NCI-H1436 (cell line): ENCODE measurements around the gene ZG16B.

ENCODE experiments used
- DNase-seq: peaks from one replicate; lab custom pipeline; 2025; lab: John Stamatoyannopoulos, UW

The ZG16B gene

DNA sequence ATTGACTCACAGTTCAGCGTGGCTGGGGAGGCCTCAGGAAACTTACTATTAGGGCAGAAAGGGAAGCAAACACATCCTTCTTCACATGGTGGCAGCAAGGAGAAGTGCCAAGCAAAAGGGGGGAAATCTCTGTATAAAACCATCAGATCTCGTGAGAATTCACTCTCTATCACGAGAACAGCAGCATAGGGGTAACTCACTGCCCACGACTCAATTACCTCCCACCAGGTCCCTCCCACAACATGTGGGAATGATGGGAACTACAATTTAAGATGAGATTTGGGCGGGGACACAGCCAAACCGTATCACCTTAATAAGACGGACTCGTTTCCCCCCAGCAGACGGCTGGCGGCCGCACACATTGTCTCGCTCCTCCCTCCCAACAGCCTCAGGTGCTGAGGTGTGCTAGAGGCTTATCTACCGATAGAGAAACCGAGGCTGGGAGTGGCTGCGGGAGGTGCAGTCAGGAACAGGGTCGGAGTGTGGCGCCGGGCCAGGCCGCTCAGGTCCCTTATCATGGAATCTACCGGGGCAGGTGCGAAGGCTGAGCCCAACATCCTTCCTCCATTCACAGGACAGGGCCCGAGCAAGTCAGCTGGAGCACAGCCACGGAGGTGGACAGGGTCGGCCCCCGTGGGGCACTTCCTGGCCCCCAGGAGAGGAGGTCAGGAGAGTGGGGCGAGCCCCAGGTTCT, 4.9 kb upstream of the ZG16B start:
- DNase-seq, result no peak

DNA sequence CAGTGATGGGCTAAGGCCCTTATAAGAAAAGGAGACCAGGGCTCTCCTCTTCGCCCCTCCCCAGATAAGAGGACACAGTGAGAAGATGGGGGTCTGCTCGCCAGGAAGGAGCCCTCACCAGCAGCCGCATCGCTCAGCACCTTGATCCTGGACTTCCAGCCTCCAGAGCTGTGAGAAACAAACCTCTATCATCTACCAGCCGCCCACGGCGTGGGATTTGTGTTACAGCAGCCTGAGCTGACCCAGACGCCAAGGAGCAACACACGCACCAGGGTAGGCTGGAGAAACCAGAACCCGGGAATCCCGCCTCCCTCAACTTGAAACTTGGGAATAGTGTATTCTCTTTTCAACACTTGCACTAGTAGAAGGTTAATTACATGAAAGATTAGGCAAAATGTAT, 4.2 kb upstream of the ZG16B start:
- no peak for DNase-seq

DNA sequence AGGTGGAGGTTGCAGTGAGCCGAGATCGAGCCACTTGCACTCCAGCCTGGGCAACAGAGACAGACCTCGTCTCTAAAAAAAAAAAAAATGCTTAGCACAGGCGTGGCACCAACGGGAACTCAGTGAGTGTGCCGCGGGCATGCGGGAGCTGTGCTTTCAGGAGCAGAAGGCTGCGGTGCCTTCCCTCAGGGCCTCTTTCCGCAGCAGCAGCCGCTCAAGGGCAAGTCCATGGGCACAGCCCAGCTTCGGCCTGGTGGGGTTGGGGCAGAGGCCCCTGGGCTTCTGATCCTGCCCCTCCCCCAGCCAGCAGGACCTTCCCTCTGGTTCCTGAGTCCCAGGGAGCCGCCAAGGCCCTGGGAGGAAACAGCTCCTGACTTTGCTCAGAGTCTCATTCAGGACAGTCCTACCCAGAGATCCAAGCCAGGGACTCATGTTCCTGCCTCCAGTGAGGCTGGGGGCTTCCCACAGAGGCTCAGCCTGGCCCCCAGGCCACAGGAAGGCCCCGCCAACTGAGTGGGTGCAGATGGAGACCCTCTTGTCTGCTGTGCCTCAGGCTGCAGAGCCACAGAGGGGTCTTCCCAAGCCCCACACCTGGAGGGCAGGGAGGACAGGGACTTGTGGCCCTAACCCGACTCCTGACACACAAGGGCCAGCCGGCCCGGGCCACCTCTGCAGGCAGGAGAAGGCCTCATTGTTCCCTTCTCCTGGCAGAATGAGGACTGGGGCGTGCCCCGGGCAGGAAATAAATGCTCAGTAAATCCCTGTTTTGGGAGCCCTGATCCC, 3.3 kb upstream of the ZG16B start:
- no peak for DNase-seq

DNA sequence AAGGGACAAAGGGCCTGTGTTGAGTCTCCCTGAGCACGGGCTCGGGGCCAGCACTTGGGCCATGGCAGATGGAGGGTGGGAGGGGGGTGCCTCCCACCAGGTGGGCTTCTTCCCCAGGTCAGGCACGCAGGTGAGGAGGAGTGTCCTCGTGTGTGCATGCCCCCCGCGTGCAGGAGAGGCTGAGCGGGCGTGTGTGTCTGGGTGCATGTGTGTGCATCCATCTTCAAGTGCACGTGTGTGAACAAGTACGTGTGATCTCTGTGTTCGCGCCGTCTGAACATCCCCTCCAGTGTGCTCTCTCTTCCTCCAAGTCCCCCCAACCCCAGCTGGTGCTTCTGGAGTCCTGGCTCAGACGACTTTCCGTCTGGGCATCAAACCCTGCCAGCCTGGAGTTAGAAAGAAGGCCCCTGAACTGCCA, 2.7 kb upstream of the ZG16B start:
- DNase-seq, result no peak

DNA sequence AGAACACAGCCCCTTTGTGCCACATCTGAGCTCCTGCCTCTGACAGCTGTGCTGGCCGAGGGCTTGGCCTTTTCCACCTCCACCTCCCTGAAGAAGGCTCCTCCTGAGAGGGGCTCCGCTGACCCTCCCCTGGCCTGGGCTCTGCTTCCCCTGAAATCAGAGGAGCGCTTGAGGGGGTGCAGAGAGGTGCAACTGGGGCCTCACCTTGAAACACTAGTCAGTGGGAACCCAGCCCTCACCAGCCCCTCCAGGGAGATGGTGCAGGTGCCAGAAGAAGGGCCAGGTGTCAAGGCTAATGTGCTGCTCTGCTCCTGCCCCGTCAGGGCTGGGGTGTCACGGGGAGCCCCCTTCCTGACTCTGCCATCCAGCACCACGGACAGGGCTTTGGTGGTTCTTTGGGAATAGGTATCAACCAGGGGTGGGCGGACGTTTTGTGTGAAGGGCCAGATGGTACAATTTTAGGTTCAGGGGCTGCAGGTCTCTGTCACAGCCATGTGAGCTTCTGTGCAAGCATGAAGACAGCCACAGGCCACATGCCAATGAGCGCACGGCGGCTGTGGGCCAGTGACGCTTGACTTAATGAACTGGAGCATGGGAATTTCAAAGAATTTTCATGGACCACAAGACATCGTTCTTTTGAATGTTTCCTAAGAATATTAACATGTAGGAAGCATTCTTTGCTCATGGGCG, 2.1 kb upstream of the ZG16B start:
- no peak for DNase-seq

DNA sequence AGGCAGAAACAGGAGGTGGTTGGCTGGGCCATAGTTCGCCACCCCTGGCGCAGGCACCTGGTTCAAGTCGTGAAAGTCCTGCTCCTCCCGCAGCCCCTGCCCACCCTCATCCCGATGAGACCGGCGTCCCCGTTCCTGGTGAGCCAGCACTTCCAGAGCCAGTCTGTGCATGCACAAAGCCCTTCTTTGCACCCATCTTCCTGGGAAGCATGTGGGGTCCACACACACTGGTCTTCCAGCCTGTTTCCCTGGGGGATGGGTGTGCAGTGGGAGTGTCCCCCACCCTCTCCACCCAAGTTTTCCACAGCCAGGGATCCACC, 1.6 kb upstream of the ZG16B start:
- no peak for DNase-seq

DNA sequence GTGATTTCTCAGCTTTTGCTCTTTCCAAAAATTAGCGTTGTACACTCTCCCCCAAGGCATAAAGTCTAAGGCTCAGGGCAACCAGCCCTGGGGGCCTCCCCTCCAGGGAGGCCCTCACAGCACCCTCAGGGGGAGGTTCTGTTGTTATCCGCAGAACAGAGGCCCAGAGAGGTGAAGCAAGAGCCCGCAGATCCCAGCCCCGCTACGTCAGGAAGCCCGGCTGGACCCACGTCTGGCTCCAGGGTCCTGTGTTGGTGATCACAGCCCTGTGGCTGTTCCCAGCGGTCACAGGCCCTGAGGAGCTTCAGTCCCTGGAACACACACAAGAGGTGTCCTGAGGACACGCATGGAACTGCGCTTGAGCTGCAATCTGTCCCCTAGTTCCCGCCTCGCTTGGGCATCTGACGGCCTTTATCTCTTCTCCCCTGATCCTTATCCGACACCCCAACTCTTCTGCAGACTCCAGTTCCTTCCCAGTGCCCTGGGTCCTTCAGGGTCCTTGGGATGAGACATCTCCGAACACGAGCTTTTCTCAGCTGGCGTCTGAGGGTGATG, 1.1 kb upstream of the ZG16B start:
- no peak for DNase-seq

DNA sequence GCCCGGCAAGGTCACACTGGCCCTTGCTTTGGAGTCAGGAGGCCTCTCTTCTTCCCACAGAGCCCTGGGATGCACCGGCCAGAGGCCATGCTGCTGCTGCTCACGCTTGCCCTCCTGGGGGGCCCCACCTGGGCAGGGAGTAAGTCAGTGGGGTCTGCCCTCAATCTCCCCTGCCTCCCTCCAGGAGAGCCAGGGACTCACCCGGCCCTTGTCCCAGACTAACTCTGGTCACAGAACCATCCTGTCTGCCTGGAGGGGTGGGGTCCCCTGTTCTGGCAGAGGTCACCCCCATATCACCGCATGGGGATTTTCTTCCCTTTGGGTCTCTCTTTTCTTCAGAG, 222 bp downstream of the ZG16B start:
- DNase-seq, result no peak

DNA sequence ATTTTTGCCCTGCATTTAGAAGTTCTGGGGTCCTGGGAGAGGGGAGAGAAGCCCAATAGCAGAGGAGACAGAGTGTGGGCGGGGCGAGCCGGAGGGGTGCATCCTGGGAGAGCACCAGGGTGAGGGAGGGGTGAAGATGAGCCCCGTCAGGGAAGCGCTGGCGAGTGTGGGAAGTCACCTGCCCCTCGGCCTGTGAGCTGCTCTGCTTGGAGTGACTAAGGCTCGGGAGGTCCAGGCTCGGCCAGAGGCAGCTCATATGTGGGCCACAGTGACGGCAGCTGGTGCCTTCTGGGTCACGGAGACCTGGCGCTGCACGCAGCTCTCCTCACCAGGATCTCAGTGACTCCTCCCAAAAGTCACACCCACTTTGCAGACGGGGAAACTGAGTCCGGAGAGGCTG, 1.1 kb downstream of the ZG16B start:
- DNase-seq, result no peak

DNA sequence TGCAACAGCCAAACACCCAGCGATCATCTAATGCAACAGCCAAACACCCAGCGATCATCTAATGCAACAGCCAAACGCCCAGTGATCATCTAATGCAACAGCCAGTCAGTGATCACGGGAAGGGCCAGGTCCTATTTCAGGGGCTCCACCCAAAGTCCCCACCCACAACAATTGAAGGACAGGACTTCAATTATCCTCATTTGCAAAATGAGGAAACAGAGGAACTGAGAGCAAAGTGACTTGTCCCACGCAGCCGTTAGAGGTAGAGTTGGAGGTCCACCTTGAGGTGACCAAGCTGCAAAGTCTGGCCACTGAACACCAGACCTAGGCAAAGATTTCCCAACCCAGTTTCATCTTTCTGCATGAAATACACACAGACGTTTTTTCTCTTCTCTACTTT, 3.7 kb downstream of the ZG16B start:
- no peak for DNase-seq

DNA sequence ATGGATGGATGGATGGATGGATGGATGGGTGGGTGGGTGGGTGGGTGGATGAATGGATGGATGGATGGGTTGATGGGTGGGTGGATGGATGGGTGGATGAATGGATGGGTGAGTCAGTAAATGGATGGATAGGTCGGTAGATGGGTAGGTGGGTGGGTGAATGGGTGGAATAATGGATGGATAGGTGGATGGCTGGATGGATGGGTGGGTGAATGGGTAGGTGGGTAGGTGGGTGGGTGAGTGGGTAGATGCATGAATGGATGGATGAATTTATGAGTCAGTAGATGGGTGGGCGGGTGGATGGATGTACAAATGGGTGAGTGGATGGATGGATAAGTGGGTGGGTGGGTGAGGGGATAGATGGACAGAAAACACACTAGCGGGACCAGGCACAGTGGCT, 4.9 kb downstream of the ZG16B start:
- no peak for DNase-seq

DNA sequence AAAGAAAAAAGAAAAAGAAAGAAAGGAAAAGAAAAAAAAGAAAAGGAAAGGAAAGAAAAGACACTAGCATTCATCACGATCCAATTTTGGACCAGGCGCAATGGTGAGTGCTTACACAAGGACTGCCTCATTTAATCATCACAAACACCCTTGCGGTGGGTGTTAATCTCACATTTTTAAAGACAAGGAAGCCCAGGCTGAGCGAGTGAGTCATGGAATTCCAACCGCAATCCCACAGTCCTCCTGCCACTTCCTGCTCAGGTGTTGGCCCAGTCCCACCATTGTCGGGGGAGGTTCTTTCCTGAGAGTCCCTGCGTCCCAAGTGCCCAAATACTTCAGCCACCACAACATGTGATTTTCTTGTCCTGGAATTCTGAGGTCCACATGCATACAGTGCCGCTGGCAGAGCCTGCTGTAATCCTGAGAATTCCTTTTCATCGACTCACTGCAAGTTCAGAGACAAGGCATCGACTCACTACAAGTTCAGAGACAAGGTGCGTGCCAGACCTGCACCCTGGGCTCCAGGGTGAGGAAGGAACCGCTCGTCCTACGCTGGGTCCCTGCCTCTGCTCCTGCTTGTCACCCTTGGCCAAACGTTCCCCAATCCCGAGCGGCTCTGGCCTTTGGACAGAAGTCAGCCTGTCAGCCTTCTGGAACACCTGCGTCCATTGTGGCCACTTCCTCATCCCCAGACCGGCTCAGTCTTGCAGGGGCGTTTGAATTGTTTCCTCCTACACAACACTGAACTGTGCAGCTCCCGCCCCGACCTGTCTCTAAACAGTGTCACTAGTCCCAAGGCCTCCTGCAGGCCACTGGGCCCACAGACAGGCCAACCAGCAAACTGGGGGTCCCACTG, 5.8 kb downstream of the ZG16B start:
- DNase-seq, result no peak

DNA sequence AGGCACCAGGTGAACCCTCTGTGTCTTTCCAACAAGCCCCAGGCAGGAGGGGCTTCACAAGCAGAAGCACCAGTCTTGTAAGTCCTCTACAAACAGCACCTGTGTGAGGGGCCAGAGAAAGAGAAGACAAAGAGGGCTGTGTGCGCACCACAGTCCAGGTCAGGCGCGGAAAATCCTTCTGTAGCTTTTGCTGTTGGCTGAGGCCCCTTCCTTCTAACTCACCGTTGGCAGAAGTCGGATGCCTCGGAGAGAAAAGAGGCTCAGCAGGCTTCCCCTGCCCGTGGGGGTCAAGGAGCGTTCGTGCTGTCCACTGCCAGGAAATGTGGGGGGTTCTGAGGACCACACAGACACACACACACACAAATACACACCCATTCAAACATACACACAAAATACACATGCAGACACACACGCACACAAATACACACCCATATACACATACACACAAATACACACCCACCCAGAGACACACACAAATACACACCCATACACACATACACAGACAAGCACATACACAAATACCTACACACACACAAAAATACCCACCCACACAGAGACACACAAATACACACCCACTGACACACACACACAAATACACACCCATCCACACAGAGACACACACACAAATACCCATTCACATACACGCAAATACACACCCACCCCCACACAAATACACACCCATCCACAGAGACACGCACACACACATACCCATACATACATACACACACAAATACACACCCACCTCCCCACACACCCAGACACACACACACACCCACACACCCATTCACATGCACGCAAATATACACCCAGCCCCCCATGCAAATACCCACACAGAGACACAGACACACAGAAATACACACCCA, 6.8 kb downstream of the ZG16B start:
- no peak for DNase-seq

DNA sequence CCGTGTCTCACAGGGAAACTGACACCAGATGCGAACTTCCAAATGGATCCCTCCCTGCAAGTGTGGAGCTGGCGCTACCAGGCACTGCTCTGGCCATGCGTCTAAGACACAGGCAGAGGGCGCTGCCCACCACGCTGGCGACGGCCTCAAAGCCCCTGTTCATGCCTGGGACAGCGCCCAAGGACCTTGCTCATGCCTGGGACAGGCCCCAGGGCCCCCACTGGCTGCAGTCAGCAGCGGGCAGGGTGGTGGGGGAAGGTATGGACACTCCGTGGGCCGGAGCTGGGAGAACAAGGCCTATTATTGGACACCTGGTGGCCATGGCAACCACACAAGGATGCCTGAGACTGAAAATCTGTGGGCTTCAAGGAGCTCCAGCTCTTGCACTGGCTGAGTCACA, 8.8 kb downstream of the ZG16B start:
- peak; percentile 42 for DNase-seq

DNA sequence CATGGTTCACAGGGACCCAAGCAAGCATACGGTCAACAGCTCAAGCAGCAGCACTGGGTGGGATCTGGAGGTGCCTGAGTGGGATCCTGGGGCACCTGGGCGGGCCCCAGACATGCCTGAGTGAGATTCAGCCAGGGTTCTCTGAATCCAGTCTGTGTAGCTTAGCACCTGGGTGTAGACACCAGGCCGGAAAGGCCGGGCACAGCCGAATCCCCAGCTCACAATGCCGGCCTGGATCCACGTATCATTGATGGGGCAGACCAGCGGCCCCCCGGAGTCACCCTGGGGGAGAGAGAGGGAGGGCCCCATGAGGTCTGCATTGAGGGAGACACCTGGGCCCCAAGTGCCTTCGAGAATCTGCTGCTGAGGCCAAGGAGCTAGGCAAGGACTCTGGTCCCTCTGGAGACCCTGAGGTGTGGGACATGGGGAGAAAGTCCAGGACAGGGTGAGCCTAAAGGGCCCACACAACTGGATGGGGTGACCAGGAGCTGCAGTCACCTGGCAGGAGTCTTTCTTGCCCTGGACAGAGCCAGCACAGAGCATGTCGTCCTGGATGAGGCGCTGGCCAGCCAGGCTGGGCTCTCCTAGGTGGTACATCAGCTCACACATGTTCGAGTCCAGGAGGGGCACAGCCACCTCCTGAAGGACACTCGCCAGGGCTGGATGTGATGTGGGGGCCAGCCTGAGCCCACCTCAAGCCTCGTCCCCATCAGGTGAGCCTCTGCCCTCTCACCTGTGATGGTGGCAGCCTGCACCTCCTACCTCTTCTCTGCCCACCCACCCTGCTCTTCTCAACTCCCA, 9.7 kb downstream of the ZG16B start:
- DNase-seq, result no peak

DNA sequence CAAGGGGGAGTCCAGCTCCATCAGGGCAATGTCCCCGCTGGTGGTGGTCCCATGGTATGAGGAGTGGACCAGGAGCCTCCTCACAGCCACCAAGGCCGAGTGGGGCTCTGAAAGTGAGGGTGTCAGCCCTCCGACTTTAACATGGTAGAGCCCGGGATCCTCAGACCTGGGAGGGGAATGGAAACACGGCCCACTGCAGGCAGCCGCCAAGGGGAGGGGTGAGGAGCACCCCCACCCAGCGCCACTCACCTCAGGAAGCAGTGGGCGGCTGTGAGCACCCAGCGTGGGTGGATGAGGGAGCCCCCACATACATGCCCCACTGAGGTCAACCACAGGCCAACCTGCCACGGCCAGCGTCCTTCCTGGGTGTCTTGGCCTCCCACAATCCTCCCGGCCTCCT, 10.8 kb downstream of the ZG16B start:
- no peak for DNase-seq

DNA sequence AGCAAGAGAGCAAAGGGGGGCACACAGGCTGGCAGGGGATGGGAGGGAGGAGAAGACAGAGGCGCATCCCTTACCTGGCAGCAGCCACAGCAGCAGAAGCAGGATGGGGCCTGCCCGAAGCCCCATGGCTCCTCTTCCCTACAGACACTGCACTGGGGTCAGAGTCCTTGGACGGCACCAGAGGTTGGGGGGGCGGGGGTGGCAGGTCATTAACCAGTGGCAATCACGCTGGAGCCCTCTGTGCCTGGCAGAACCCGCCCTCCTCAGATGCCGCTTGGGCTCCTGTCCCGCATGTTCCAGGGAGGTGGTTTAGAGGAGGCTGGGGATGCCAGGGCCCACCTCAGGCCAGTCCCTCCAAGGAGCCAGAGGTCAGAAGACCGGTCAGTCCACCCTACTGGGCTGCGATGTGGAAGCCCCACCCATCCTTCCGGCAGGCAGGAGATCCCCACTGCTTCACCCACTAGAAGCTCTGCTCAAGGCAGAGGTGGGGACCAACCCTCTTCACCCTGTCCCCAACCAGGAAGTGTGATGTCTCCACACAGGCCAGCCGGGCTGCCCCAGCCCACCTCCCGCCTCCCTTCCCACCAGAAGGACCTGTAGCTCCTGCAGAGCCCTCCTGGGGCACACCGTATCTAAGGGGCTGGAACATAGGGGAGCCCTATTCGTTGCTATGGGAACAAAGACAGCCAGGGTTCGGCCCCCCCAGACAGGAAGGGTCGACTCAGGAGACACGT, 11.7 kb downstream of the ZG16B start:
- no peak for DNase-seq

DNA sequence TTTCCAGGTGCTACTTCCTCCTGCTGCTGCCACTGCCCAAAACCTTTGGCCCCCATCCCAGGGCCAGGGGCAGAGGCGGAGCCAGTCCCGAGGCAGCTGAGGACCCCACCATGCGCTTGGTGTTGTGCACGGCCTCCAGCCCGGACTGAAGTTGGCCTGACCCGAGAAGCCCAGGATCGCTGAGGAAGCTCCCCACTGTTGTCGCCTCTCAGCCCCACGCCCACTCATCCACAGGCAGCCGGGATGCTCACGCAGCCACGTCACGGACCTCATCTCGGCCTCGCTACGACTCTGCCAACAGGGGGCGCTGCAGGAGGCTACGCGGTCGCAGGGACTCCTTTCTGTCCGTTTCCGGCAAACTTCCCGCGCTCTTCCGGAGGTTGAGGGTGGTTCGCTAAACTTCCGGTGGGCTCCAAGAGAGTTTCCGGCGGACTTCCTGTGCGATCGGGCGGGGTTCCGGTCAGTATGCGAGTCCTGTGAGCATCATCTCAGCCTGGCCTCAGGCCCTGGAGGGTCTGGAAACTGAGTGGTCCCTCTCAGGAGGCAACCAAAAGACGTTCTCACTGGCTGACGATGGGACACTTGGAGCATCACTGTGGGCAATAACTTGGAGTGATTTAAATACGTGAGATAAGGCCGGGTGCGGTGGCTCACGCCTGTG, 12.4 kb downstream of the ZG16B start:
- no peak for DNase-seq

DNA sequence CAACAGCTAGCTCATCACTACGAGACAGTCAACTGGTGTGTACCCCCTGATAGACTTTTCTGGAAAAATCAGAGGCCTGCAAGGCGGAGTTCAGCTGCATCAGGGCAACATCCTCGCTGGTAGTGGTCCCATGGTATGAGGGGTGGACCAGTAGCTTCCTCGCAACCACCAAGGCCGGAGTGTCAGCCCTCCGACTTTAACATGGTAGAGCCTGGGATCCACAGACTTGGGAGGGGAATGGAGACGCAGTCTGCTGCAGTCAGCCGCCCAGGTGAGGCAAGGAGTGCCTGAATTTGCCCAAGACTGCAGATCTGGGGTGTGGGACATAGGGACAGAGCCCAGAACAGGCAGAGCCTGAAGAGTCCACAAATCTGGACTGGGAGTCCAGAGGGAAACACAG, 13.4 kb downstream of the ZG16B start:
- no peak for DNase-seq
